H9 (cell line): ENCODE results near the gene SPAG5. TPM values are rescaled to one million over a fixed set of nuclear protein-coding genes. Genes with fewer than 3 reads are reported as not detected.

Experiments used
- DNase-seq: peaks from one replicate; pipeline ENCODE4 v3.0.0-alpha.2; 2017
- H2AFZ ChIP-seq: one replicate; pipeline ENCODE4 v1.6.1; 2013; ENCODE audit warnings: mild to moderate bottlenecking, low read length, control low read depth, moderate library complexity
- H2AK5ac ChIP-seq: 2 replicates; pipeline ENCODE4 v1.6.1; 2013; ENCODE audit warnings: low read length, control low read depth, mixed read lengths; ENCODE audit not compliant: insufficient read length
- H2BK120ac ChIP-seq: one replicate; pipeline ENCODE4 v1.6.1; 2013; ENCODE audit warnings: low read depth, mild to moderate bottlenecking, low read length, control low read depth, inconsistent platforms; ENCODE audit not compliant: poor library complexity, severe bottlenecking
- H2BK12ac ChIP-seq: 2 replicates; pipeline ENCODE4 v1.6.1; 2013; ENCODE audit warnings: low read length, control low read depth, mixed read lengths, low read depth; ENCODE audit not compliant: insufficient read length
- H2BK15ac ChIP-seq: 2 replicates; pipeline ENCODE4 v1.6.1; 2013; ENCODE audit warnings: low read depth, low read length, control low read depth
- H2BK20ac ChIP-seq: one replicate; pipeline ENCODE4 v1.6.1; 2013; ENCODE audit warnings: low read depth, mild to moderate bottlenecking, low read length, control low read depth, inconsistent platforms; ENCODE audit not compliant: poor library complexity, severe bottlenecking
- H2BK5ac ChIP-seq: 2 replicates; pipeline ENCODE4 v1.6.1; 2013; ENCODE audit warnings: low read length, control low read depth, mixed read lengths; ENCODE audit not compliant: insufficient read length
- H3K14ac ChIP-seq: 2 replicates; pipeline ENCODE4 v1.6.1; 2013; ENCODE audit warnings: low read length, control low read depth; ENCODE audit not compliant: insufficient read depth
- H3K18ac ChIP-seq: 2 replicates; pipeline ENCODE4 v1.6.1; 2013; ENCODE audit warnings: low read depth, mild to moderate bottlenecking, mixed read lengths, low read length, control low read depth; ENCODE audit not compliant: insufficient read length
- H3K23ac ChIP-seq: 2 replicates; pipeline ENCODE4 v1.6.1; 2013; ENCODE audit warnings: low read length, control low read depth, mixed read lengths, low read depth; ENCODE audit not compliant: insufficient read length
- H3K23me2 ChIP-seq: 2 replicates; pipeline ENCODE4 v1.6.1; 2013; ENCODE audit warnings: low read depth, mild to moderate bottlenecking, mixed read lengths, low read length, control low read depth; ENCODE audit not compliant: insufficient read length, poor library complexity, severe bottlenecking
- H3K27ac ChIP-seq: 2 replicates; pipeline ENCODE4 v1.5.1; 2013; ENCODE audit warnings: low read length, control low read depth, mixed read lengths, low read depth; ENCODE audit not compliant: insufficient read length
- H3K27me3 ChIP-seq: 2 replicates; pipeline ENCODE4 v1.6.1; 2013; ENCODE audit warnings: low read length, control low read depth, inconsistent platforms; ENCODE audit not compliant: insufficient read depth
- H3K4ac ChIP-seq: 2 replicates; pipeline ENCODE4 v1.6.1; 2013; ENCODE audit warnings: low read depth, mild to moderate bottlenecking, control low read depth, inconsistent platforms, low read length, moderate library complexity
- H3K4me1 ChIP-seq: 2 replicates; pipeline ENCODE4 v1.6.1; 2013; ENCODE audit warnings: low read length, control low read depth, inconsistent platforms; ENCODE audit not compliant: insufficient read depth
- H3K4me2 ChIP-seq: 2 replicates; pipeline ENCODE4 v1.6.1; 2013; ENCODE audit warnings: low read length, control low read depth, mixed read lengths; ENCODE audit not compliant: insufficient read length, insufficient read depth
- H3K56ac ChIP-seq: 2 replicates; pipeline ENCODE4 v1.6.1; 2013; ENCODE audit warnings: low read depth, mild to moderate bottlenecking, mixed read lengths, low read length, control low read depth; ENCODE audit not compliant: insufficient read length
- H3K79me1 ChIP-seq: 2 replicates; pipeline ENCODE4 v1.6.1; 2013; ENCODE audit warnings: low read depth, mild to moderate bottlenecking, moderate library complexity, low read length, control low read depth, inconsistent platforms; ENCODE audit not compliant: insufficient read depth, poor library complexity, severe bottlenecking
- H3K79me2 ChIP-seq: 2 replicates; pipeline ENCODE4 v1.6.1; 2013; ENCODE audit warnings: low read length, control low read depth, inconsistent platforms; ENCODE audit not compliant: insufficient read depth
- H3K9ac ChIP-seq: 2 replicates; pipeline ENCODE4 v1.6.1; 2013; ENCODE audit warnings: low read length, control low read depth, mixed read lengths; ENCODE audit not compliant: insufficient read length; ENCODE audit errors: extremely low read depth
- H3K9me3 ChIP-seq: one replicate; pipeline ENCODE4 v1.6.1; 2013; ENCODE audit warnings: low read depth, low read length, inconsistent platforms; ENCODE audit not compliant: control insufficient read depth
- H3T11ph ChIP-seq: one replicate; pipeline ENCODE4 v1.6.1; 2013; ENCODE audit warnings: mild to moderate bottlenecking, low read length, control low read depth, inconsistent platforms
- H4K20me1 ChIP-seq: one replicate; pipeline ENCODE4 v1.6.1; 2013; ENCODE audit not compliant: control insufficient read depth, insufficient read length, insufficient read depth
- H4K5ac ChIP-seq: 2 replicates; pipeline ENCODE4 v1.6.1; 2013; ENCODE audit warnings: low read depth, mild to moderate bottlenecking, mixed read lengths, low read length, control low read depth; ENCODE audit not compliant: insufficient read length
- H4K8ac ChIP-seq: replicated peaks from 2 replicates; pipeline ENCODE4 v1.6.1; 2013; ENCODE audit warnings: low read length, control low read depth, mixed read lengths, low read depth; ENCODE audit not compliant: insufficient read length
- H4K91ac ChIP-seq: 2 replicates; pipeline ENCODE4 v1.6.1; 2013; ENCODE audit warnings: low read depth, mild to moderate bottlenecking, moderate library complexity, mixed read lengths, low read length, control low read depth; ENCODE audit not compliant: insufficient read length
- H3K27ac Mint-ChIP-seq, 3 experiments: 2 replicates in 2 of 3; 3 replicates in 1 of 3; pipeline ENCODE4 v1.8.0; 2020 to 2021; ENCODE audit warnings: mixed read lengths in 3 of 3, mild to moderate bottlenecking in 1 of 3, moderate library complexity in 1 of 3
- H3K27me3 Mint-ChIP-seq: 2 replicates; pipeline ENCODE4 v1.8.0; 2021; ENCODE audit warnings: low read depth, mild to moderate bottlenecking, moderate library complexity, mixed read lengths
- H3K36me3 Mint-ChIP-seq, 3 experiments: 2 replicates in 2 of 3; 3 replicates in 1 of 3; pipeline ENCODE4 v1.8.0; 2020 to 2021; ENCODE audit warnings: low read depth in 3 of 3, mixed read lengths in 3 of 3; ENCODE audit not compliant: insufficient read depth in 1 of 3
- H3K4me1 Mint-ChIP-seq, 2 experiments: 2 replicates each; pipeline ENCODE4 v1.8.0; 2020; ENCODE audit warnings: mixed read lengths in 2 of 2
- H3K4me3 Mint-ChIP-seq, 2 experiments: 2 replicates in 1 of 2; 3 replicates in 1 of 2; pipeline ENCODE4 v1.8.0; 2020 to 2021; ENCODE audit warnings: mild to moderate bottlenecking in 2 of 2, mixed read lengths in 2 of 2, moderate library complexity in 1 of 2
- H3K9me3 Mint-ChIP-seq, 2 experiments: 2 replicates in 1 of 2; 3 replicates in 1 of 2; pipeline ENCODE4 v1.8.0; 2020; ENCODE audit warnings: mild to moderate bottlenecking in 2 of 2, mixed read lengths in 2 of 2, moderate library complexity in 1 of 2
- CTCF ChIP-seq: fragments of 200-600 bp; sonication (generic); conservative IDR thresholded peaks from 3 replicates; pipeline ENCODE4 v1.8.0; 2021; ENCODE audit warnings: antibody characterized with exemption, mild to moderate bottlenecking
- WGBS: extraction: QIAGEN DNeasy Blood & Tissue Kit; methylation state at CpG from one replicate; pipeline ENCODE4 v1.1.7; 2013; ENCODE audit warnings: missing lambda C conversion rate, low lambda C conversion rate, mixed read lengths; ENCODE audit not compliant: insufficient read length; ENCODE audit errors: extremely low coverage; 5-methylcytosine and 5-hydroxymethylcytosine counted together
- total RNA-seq: library from RNA; stranded (reverse); gene quantifications from 2 replicates; pipeline ENCODE4 v1.2.1, GENCODE V29; 2021

The SPAG5 gene
- total RNA-seq, 1 experiment from 2014 or later, result 122 TPM

GRCh38 chr17:28644787-28645575 is 46.2 kb upstream of the SPAG5 start, which contains the start of gene BLTP2:
Gene BLTP2 (minus strand): TSS chr17:28645158. CDS start chr17:28645056, 102 bp downstream.
- Histone ChIP-seq H3K4me2 (peak within 1 kb of the TSS; percentile 99), H3K27ac (no peak within 1 kb of the TSS), H3K23ac (no peak within 1 kb of the TSS), H3K9me3 (no peaks in the 10 kb centered on the region), H2AK5ac (no peak within 1 kb of the TSS), H3T11ph (no peak within 1 kb of the TSS), H2BK20ac (no peak within 1 kb of the TSS), H4K91ac (no peak within 1 kb of the TSS), H3K79me1 (no peaks in the 10 kb centered on the region), H3K56ac (no peak within 1 kb of the TSS), H3K79me2 (no peaks in the 10 kb centered on the region; the same call in 1 of the 2 replicates), H3K18ac (no peak within 1 kb of the TSS), H3K27me3 (no peaks in the 10 kb centered on the region), H4K5ac (no peak within 1 kb of the TSS), H3K4me1 (no peaks in the 10 kb centered on the region), H2BK5ac (no peak within 1 kb of the TSS), H3K14ac (peak within 1 kb of the TSS; percentile 42; the same call in 1 of the 2 replicates), H3K4ac (no peak within 1 kb of the TSS), H3K23me2 (peaks cover 6% of the 10 kb centered on the region), H4K20me1 (no peaks in the 10 kb centered on the region), H2BK120ac (no peak within 1 kb of the TSS), H2BK12ac (no peak within 1 kb of the TSS), H2AFZ (no peak within 1 kb of the TSS), H4K8ac (no peak within 1 kb of the TSS), H3K9ac (peak within 1 kb of the TSS; percentile 90), H2BK15ac (no peak within 1 kb of the TSS)
- H3K4me3 Mint-ChIP-seq, result peak within 1 kb of the TSS; percentile 87 to 94
- peak within 1 kb of the TSS; percentile 62 to 84 (median 73) for H3K27ac Mint-ChIP-seq
- TF ChIP-seq CTCF, result no peak
- H3K9me3 Mint-ChIP-seq, result no peaks in the 10 kb centered on the region
- DNase-seq, result peak; percentile 98
- H3K36me3 Mint-ChIP-seq, result peaks cover 20 to 56% (median 45%) of the 10 kb centered on the region in 3 experiments
- H3K4me1 Mint-ChIP-seq, result peaks cover 14 to 23% of the 10 kb centered on the region in 2 experiments
- no peaks in the 10 kb centered on the region for H3K27me3 Mint-ChIP-seq
- WGBS, result no CpG with 5 or more reads among the region's 89 CpGs
